Measurements from ENCODE around the gene SCGB1D1.

Gene SCGB1D1

DNA sequence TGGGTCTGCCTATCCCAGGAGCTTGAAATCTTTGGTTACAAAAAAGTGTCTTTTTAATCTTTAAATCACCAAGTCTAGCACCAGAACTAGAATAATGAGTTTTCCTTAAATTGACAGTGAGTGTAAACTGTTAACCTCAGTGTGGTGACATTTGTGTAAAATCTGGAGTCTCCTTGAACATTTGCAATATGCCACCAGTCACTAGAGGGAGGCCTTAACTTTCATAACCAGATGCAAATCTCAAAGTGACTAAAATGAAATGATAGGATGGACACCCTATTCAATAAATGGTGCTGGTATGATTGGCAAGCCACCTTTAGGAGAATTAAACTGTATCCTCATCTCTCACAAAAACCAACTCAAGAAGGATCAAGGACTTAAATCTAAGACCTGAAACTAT is 43.7 kb downstream of the SCGB1D1 start:
- DNase-seq (ENCODE audit: low read depth, low spot score): no peak

DNA sequence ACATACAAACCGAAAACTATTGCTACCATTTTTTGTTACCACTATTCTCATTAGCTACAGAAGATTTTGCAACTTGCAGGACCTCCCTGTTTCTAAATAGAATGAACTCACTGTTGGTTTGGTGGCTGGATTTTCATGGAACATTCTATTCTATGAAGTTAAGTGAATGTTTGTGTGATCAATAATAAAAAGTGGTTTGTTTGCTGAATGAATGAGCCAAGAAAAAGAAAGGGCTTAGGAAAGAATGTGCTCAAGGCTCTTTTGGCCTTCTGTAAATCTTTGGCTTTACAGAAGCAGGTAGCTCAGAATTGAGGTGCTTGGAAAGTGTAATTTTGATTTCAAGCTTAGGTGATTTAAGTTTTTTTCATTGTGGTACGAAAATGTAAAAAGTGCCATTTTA is 46.2 kb downstream of the SCGB1D1 start:
- no peak for DNase-seq (ENCODE audit: low read depth, low spot score)

- DNase-seq (ENCODE audit: low read depth, low spot score): no peak
Observed at GRCh38 chr11:62237499-62237898, 47.5 kb downstream of the SCGB1D1 start.

DNA sequence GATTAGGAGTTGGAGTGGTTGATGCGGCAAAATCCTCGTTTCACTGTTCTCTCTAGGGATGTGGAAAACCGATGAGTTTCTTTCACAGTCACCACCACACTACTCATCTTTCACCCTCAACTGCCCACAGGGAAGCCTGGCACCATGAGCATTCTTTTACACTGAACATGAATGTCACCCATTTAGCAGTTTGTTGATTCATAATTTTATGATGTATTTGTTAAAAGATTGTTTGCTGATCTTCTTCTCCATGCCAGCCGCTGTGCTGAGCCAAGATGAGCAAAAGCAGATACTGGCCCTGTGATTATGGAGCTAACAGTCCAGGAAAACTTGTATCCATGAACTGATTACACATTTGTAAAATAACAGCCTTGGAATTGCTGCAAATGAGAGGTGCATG is 48.1 kb downstream of the SCGB1D1 start:
- DNase-seq (ENCODE audit: low read depth, low spot score): no peak

DNA sequence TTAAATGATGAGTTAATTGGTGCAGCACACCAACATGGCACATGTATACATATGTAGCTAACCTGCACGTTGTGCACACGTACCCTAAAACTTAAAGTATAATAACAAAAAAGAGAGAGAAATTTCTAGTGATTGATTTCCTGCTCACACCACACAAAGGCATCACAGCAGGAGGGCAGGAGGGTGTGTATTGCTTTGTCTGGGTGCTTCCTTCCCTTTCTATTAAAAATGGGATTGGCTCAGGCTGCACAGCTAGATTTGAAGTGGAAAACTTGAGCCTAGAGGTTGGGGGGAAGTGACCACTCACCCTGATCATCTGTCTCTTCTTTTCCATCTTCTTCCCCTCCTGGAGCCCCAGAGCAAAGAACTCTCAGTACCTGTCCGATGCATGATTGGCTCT is 51.1 kb downstream of the SCGB1D1 start:
- DNase-seq (ENCODE audit: low read depth, low spot score): no peak

DNA sequence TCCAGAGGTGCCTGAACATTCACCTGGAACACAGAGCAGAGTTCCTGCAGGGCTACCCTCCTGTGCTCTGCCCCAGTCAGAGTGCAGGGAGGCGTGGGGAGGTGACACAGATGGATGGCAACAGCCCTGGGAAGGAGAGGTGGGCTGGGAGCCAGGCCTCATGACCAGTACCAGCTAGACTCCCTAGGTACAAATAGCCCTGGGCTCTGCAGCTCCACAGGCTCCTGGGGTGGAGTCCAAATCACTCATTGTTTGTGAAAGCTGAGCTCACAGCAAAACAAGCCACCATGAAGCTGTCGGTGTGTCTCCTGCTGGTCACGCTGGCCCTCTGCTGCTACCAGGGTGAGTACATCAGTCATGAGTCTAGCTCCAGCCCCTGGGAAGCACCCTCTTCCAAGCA is 52.0 kb downstream of the SCGB1D1 start, which contains the start of gene SCGB1D2:
SCGB1D2 (plus strand) TSS at position 219 of the 400 bp plus-strand sequence; CDS start at position 288, 69 bp downstream.
- no peak for DNase-seq (ENCODE audit: low read depth, low spot score)
